HG03196 (cell line): Measurements from ENCODE around the gene NOC2L.

Experiments used
- ATAC-seq: cut with Tn5 transposase; IDR thresholded peaks from one replicate; pipeline ENCODE4 v1.9.1; 2021; ENCODE audit not compliant: unreplicated experiment

The NOC2L gene

GRCh38 chr1:958823-959730 is at the start of gene NOC2L:
Gene NOC2L, minus strand, starts transcription at chr1:959256. Its CDS starts 16 bp downstream, at chr1:959240.
- ATAC-seq = peak; percentile 42

- ATAC-seq = no peak
Measured at GRCh38 chr1:1006305-1007159, 47.5 kb upstream of the NOC2L start.

GRCh38 chr1:1005774-1006304 is 46.8 kb upstream of the NOC2L start:
- ATAC-seq = no peak

DNA sequence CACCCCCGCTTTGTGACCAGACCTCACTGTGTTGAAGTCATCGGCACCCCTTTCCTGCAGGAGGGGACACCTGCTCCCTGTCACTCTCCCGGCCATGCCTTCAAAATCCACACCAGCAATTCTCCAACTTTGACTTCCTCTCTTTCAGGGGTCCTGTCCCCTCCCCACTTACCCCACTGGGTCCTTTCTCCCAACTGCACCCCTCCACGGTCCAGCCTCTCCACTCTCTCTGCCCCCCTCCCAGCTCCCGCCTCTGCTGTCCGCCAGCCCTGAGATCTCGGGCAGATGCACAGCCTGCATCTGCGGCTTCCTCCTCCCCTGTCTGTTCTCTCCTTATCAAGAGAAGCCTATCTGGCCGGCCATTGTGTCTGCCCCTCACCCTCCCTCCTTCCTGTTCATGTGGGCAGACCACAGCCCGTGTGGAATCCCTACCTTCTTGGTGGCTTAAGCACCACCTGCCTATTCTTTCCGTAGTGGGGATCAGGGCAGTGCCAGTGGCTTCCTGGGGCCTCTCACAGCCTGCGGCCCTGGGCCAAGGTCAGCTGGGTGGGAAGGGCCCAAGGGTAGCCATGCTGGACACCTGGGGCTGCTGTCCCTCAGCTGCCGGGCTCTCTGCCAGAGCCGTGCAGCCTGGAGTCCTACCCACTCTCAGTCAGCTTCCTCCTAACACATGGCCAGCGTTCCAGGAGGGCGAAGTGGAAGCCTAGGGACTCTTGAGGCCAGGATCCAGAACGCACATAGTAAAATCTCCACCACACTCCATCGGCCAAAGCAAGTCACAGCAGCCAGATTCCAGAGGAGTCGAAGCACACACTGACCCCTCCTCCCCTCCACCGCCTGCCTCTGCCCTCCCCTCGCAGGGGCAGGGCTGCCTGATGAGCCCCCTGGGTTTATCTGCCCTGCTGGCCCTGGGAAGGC is 46.0 kb upstream of the NOC2L start:
- no peak for ATAC-seq

DNA sequence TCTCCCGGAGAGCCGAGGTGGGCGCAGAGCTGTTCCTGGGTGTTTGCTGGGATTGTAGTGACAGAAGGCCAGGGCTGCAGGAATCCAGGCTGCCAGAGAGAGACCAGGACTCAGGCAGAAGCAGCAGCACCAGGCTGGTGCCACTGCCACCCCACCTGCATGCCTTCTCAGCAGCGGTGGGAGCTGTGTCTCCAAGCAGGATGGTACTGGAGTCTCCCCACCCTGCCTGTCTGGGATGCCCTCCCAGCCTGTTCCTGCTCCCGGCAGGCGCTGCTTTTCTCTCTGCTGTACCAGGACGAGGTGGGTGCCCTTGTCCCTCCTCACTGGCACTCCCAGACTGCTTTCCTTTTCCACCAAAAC is 45.3 kb upstream of the NOC2L start:
- no peak for ATAC-seq

DNA sequence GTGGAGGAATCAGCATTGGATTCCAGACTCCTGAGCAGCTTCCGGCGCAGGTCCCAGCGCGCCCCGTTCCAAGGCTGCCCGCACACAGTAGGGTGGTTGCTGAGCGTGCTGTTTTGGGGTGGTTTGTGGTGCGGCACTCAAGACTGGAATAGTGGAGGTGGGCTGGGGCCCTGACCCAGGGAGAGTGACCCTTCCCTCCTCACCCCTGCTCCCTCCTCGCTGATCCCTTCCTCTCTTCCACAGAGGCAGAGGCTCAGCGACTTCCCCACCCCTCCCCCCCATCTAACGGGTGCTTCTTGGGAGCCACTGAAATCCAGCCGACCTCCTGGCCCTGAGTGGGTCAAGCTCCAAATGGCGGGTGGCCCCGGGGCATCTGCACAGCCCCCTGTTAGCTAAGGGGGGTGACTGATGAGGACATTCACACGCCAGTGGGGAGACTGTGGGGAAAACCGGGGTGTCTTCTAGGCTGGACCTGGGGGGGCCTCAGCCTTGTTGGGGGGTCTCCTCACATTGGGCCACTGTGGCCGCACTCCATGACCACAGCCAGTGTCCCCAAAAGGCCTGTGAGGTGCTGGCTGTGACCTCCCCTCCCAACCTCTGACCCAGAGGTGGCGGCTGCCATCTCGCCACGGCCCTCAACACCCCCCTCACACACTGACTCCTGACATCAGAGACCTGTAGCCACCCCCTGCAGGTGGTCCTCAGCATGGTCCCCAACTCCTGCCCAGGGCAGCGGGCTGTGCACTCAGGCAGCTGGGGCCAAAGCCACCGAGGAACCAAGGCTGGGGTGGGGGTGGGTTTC is 44.8 kb upstream of the NOC2L start:
- ATAC-seq = no peak

DNA sequence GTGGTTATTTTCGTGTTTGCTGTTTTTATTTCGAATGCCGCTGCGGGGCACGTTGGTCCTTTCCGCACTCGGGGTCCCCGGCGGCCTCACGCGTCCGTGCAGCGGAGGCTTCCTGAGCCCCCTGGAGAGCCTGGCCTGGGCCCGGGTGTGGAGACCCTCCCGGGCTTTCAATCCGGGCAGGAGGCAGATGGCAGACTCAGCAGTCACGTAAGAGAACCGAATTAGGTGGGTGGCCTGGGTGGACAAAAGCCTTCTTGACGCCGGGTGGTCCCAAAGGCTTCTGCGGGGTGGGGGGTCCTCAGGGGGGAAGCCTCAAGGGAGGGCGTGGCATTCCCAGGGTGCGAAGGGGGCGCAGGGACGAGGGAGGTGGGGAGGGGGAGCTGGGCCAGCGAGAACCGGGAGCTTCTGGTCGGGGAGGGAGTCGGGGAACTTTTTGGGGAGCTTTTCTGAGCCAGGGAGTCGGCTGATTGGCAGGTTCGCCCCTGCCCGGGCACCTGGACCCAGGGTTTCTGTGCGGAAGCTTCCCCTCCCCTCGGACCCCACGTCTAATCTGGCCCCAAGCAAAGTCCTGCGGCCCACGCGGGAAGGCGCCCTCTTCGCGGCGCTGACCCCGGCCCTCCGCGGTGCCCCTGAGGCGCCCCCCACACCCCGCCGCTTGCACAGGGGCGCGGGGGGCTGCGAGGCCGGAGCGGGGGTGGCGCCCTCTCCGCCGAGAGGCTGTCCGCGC is 42.2 kb upstream of the NOC2L start:
- ATAC-seq = no peak

- peak; percentile 12 for ATAC-seq
Measured at GRCh38 chr1:1000357-1001056, 41.5 kb upstream of the NOC2L start.

GRCh38 chr1:999725-1000356 is 40.8 kb upstream of the NOC2L start, which contains the start of gene HES4:
Gene HES4, minus strand, starts transcription at chr1:1000097. Its CDS starts 124 bp downstream, at chr1:999973.
- peak; percentile 50 for ATAC-seq

GRCh38 chr1:998995-999724 is 40.1 kb upstream of the NOC2L start:
- peak; percentile 14 for ATAC-seq

GRCh38 chr1:998745-998994 is 39.6 kb upstream of the NOC2L start:
- ATAC-seq = no peak

DNA sequence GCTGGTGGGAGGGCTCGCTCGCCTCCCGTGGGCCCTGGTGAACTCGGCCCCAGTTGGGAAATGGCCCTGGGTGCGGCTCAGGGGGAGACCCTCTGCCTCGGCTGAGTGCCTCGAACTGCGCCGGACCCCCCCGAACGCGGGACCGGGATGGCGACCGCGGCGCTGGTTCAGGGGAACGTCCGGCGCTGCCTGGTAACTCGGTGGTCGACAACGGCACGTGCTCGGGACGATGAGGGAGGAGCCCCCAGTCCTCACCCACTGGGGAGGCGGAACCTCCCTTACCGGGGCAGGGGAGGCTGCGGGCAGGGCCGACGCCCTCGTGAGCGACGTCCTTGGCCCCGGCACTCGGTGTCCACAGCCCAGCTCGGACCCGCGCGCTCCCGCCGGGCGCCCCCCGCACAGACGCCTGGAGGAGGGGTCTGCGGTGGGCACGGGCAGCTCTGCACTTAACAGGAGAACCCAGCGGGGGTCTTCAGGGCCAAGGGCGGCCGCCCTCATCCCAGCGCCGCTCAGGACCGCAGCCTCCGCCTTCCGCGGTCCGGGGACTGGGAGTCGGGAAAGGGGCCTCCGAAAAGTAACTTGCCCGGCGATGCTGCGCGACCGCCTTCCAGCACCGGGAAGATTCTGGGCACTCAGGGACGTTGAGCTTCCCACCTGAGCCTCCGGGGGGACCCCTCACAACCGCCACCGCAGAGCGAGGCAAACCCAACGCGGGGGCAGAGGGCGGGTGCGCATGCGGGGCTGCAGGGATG is 39.1 kb upstream of the NOC2L start:
- ATAC-seq = no peak

DNA sequence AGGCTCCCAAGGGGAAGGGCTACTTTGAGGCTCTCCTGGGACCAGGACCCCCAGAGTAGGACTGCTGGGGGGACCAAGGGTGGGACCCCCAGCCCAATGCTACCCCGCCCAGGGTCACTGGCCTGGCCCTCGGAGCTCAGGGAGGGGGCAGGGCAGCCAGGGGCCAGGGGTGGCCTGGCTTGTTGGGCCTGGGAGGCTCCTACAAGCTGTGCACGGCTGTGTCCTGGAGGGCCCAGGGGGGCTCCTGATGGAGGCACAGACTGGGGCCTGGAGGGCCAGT is 38.6 kb upstream of the NOC2L start:
- ATAC-seq = no peak

DNA sequence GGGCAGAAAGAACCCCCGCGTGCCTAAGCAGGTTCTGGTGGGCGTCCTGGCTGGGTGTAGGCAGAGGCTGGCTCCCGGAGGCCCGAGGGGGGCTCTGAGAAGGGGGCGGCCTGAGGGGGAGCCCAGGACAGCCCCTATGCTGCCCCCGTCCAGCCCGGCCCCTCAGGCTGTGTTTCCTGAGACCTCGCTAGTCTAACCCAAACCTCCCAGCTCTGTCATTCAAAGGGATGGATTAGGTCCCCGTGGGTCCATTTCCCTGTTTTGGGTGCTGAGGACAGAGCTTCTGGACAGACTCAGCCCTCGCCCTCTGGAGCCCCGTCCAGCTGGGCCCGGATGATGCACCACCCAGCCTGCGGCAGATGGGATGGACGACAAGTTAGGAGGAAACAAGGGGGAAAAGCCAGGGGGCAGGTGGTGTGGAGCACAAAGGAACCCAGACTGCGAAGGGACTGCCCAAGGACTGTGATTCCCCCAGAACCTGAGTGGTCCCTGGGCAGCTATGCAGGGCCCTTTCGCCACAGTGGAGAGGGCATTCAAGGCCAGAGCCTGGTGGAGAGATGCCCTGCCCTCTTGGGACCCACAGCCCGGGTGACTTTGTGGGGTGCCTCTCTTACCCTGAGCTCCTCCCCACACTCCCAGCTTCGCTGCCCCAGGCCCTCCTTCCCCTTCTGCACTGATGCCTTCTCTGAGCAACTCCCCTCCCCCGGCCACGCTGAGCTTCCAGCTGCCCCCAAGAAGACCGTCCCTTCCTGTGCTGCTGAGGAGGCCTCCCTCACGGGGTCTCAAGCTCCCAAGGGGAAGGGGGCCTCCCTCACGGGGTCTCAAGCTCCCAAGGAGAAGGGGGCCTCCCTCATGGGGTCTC is 38.0 kb upstream of the NOC2L start:
- no peak for ATAC-seq

- ATAC-seq = no peak
Measured at GRCh38 chr1:995665-996633, 36.9 kb upstream of the NOC2L start.
